IMR-90 (cell line): ENCODE results near the gene ATG7. TPM values are rescaled to one million over a fixed set of nuclear protein-coding genes. Genes with fewer than 3 reads are reported as not detected.

Experiments used
- ATAC-seq: fragments of 200-7000 bp; cut with Tn5 transposase; 2 replicates; pipeline ENCODE4 v1.9.1; 2020; ENCODE audit warnings: low read depth, mild to moderate bottlenecking, moderate library complexity
- BruUV-seq: library from RNA; stranded (reverse); fragments of 400-500 nt; replicated peaks from 2 replicates; lab custom pipeline; 2021; lab: Mats Ljungman, UMichigan
- CTCF ChIA-PET: fragments of 300-600 bp; formaldehyde crosslinking; extraction: SDS; loops from one replicate; lab custom pipeline; 2021; ENCODE audit warnings: antibody characterized with exemption; lab: Yijun Ruan, JAX
- POLR2A ChIA-PET: fragments of 300-600 bp; sonication (Branson Sonifier 250); formaldehyde crosslinking; loops from one replicate; lab custom pipeline; 2022; ENCODE audit warnings: antibody characterized with exemption; ENCODE audit not compliant: unreplicated experiment; lab: Charles Lee
- DNase-seq: peaks from one replicate; pipeline ENCODE4 v3.0.0; 2013
- H2AFZ ChIP-seq: replicated peaks from 2 replicates; pipeline ENCODE3; 2013; ENCODE audit warnings: low read length, mild to moderate bottlenecking; ENCODE audit not compliant: poor library complexity
- H2AK5ac ChIP-seq: 2 replicates; pipeline ENCODE4 v1.6.1; 2013; ENCODE audit warnings: low read depth, low read length, inconsistent platforms
- H2AK9ac ChIP-seq: replicated peaks from 2 replicates; pipeline ENCODE3; 2013; ENCODE audit warnings: mild to moderate bottlenecking, low read depth, low read length, moderate library complexity; ENCODE audit not compliant: poor library complexity
- H2BK120ac ChIP-seq: 2 replicates; pipeline ENCODE4 v1.6.1; 2013; ENCODE audit warnings: low read depth, low read length, inconsistent platforms
- H2BK15ac ChIP-seq: 3 replicates; pipeline ENCODE4 v1.6.1; 2013; ENCODE audit warnings: low read depth, low read length, inconsistent platforms
- H2BK20ac ChIP-seq: 2 replicates; pipeline ENCODE4 v1.6.1; 2013; ENCODE audit warnings: low read depth, mild to moderate bottlenecking, inconsistent platforms, low read length, moderate library complexity
- H2BK5ac ChIP-seq: 2 replicates; pipeline ENCODE4 v1.6.1; 2013; ENCODE audit warnings: mild to moderate bottlenecking, low read depth, low read length, inconsistent platforms; ENCODE audit not compliant: poor library complexity, severe bottlenecking
- H3K14ac ChIP-seq: replicated peaks from 2 replicates; pipeline ENCODE4 v1.6.1; 2013; ENCODE audit warnings: low read depth, low read length, inconsistent platforms
- H3K18ac ChIP-seq: 2 replicates; pipeline ENCODE4 v1.6.1; 2013; ENCODE audit warnings: low read depth, low read length, control low read depth
- H3K23ac ChIP-seq: 2 replicates; pipeline ENCODE4 v1.6.1; 2013; ENCODE audit warnings: low read depth, low read length, inconsistent platforms
- H3K27ac ChIP-seq: 2 replicates; pipeline ENCODE4 v1.5.1; 2013; ENCODE audit warnings: mild to moderate bottlenecking, control low read depth, low read length; ENCODE audit not compliant: insufficient read depth
- H3K27me3 ChIP-seq: 2 replicates; pipeline ENCODE4 v1.6.1; 2013; ENCODE audit warnings: low read length; ENCODE audit not compliant: control insufficient read depth, insufficient read depth
- H3K36me3 ChIP-seq: 2 replicates; pipeline ENCODE4 v1.6.1; 2013; ENCODE audit warnings: low read length, mixed read lengths; ENCODE audit not compliant: control insufficient read depth, insufficient read depth
- H3K4ac ChIP-seq: 2 replicates; pipeline ENCODE4 v1.6.1; 2013; ENCODE audit warnings: low read depth, low read length, inconsistent platforms
- H3K4me1 ChIP-seq: 2 replicates; pipeline ENCODE4 v1.6.1; 2013; ENCODE audit warnings: low read length, mixed read lengths; ENCODE audit not compliant: control insufficient read depth, insufficient read depth
- H3K4me2 ChIP-seq: 2 replicates; pipeline ENCODE4 v1.6.1; 2013; ENCODE audit warnings: low read depth, mild to moderate bottlenecking, control low read depth, low read length, moderate library complexity
- H3K4me3 ChIP-seq: 2 replicates; pipeline ENCODE4 v1.5.1; 2013; ENCODE audit warnings: low read depth, mild to moderate bottlenecking, control low read depth, low read length, moderate library complexity; ENCODE audit not compliant: insufficient read depth
- H3K56ac ChIP-seq: 2 replicates; pipeline ENCODE4 v1.6.1; 2013; ENCODE audit warnings: low read length, inconsistent platforms; ENCODE audit not compliant: insufficient read depth; ENCODE audit errors: extremely low read depth
- H3K79me1 ChIP-seq, 2 experiments: 2 replicates each; pipeline ENCODE4 v1.6.1; 2013; ENCODE audit warnings: low read length in 2 of 2, inconsistent platforms in 1 of 2, low read depth in 1 of 2
- H3K9ac ChIP-seq: 2 replicates; pipeline ENCODE4 v1.6.1; 2013; ENCODE audit warnings: low read depth, low read length, control low read depth
- H3K9me1 ChIP-seq: 2 replicates; pipeline ENCODE4 v1.6.1; 2013; ENCODE audit warnings: low read length, inconsistent platforms; ENCODE audit not compliant: insufficient read depth
- H3K9me3 ChIP-seq: 2 replicates; pipeline ENCODE4 v1.6.1; 2013; ENCODE audit warnings: low read length; ENCODE audit not compliant: control insufficient read depth, insufficient read depth
- H4K20me1 ChIP-seq: 2 replicates; pipeline ENCODE4 v1.6.1; 2013; ENCODE audit warnings: low read length, inconsistent platforms; ENCODE audit not compliant: insufficient read depth
- H4K5ac ChIP-seq: 2 replicates; pipeline ENCODE4 v1.6.1; 2013; ENCODE audit warnings: mild to moderate bottlenecking, low read depth, low read length, control low read depth
- H4K8ac ChIP-seq, 2 experiments: 2 replicates each; pipeline ENCODE4 v1.6.1; 2013; ENCODE audit warnings: low read depth in 2 of 2, low read length in 2 of 2, control low read depth in 1 of 2, inconsistent platforms in 1 of 2
- H4K91ac ChIP-seq: 2 replicates; pipeline ENCODE4 v1.6.1; 2013; ENCODE audit warnings: low read depth, low read length, inconsistent platforms; ENCODE audit not compliant: insufficient read depth
- BHLHE40 ChIP-seq: fragments of 150-350 bp; IDR thresholded peaks from 2 replicates; pipeline ENCODE4 v1.6.1; 2016; ENCODE audit warnings: mild to moderate bottlenecking, low read depth, low read length
- CEBPB ChIP-seq: IDR thresholded peaks from 2 replicates; pipeline ENCODE4 v1.6.1; 2012; ENCODE audit warnings: low read depth, low read length, improper control_type of control experiment
- ELK1 ChIP-seq: fragments of 150-350 bp; IDR thresholded peaks from 2 replicates; pipeline ENCODE4 v1.6.1; 2016; ENCODE audit warnings: low read depth, mild to moderate bottlenecking, low read length, moderate library complexity, borderline replicate concordance
- FOS ChIP-seq: fragments of 150-350 bp; IDR thresholded peaks from 2 replicates; pipeline ENCODE4 v1.6.1; 2016; ENCODE audit warnings: low read depth, low read length
- MAFK ChIP-seq: IDR thresholded peaks from 2 replicates; pipeline ENCODE4 v1.6.1; 2012; ENCODE audit warnings: low read depth, low read length, improper control_type of control experiment
- MAZ ChIP-seq: IDR thresholded peaks from 2 replicates; pipeline ENCODE4 v1.6.1; 2012; ENCODE audit warnings: low read depth, mild to moderate bottlenecking, low read length, improper control_type of control experiment, moderate library complexity, borderline replicate concordance
- NFE2L2 ChIP-seq: fragments of 150-350 bp; IDR thresholded peaks from 2 replicates; pipeline ENCODE4 v1.6.1; 2016; ENCODE audit warnings: low read depth, mild to moderate bottlenecking, low read length
- POLR2A ChIP-seq: IDR thresholded peaks from 2 replicates; pipeline ENCODE4 v1.6.1; 2012; ENCODE audit warnings: mild to moderate bottlenecking, low read depth, low read length
- RAD21 ChIP-seq: IDR thresholded peaks from 2 replicates; pipeline ENCODE4 v1.6.1; 2012; ENCODE audit warnings: low read length, improper control_type of control experiment
- RFX5 ChIP-seq: IDR thresholded peaks from 2 replicates; pipeline ENCODE4 v1.8.0; 2012; ENCODE audit warnings: low read depth, mild to moderate bottlenecking, low read length, moderate library complexity
- SMC3 ChIP-seq: fragments of 150-350 bp; IDR thresholded peaks from 2 replicates; pipeline ENCODE4 v1.6.1; 2016; ENCODE audit warnings: low read depth, mild to moderate bottlenecking, antibody characterized with exemption, low read length, moderate library complexity
- USF2 ChIP-seq: fragments of 150-350 bp; IDR thresholded peaks from 2 replicates; pipeline ENCODE4 v1.6.1; 2017; ENCODE audit warnings: mild to moderate bottlenecking, antibody characterized with exemption, low read length, low read depth
- WGBS, 2 experiments: methylation state at CpG; one replicate each; pipeline versions ENCODE4 v1.1.5 to v1.1.7; 2013; ENCODE audit warnings: missing lambda C conversion rate in 2 of 2; ENCODE audit not compliant: insufficient read length in 1 of 2; ENCODE audit errors: extremely low coverage in 2 of 2; 5-methylcytosine and 5-hydroxymethylcytosine counted together
- dilution Hi-C: fragments of 300-500 bp; cut with HindIII; formaldehyde crosslinking; loops from one replicate; pipeline ENCODE4 v1.14.3; 2018; ENCODE audit warnings: low sequenced_read_pairs; ENCODE audit not compliant: unreplicated experiment
- in situ Hi-C: fragments of 300-500 bp; cut with MboI; formaldehyde crosslinking; loops from 3 replicates; pipeline ENCODE4 v1.14.3; 2019; ENCODE audit warnings: low sequenced_read_pairs, inconsistent platforms, mixed read lengths
- intact Hi-C: fragments of 100-400 bp; cut with micrococcal nuclease; formaldehyde crosslinking; loops from 2 replicates; pipeline ENCODE4 v1.10.0; 2022
- polyA plus RNA-seq, 3 experiments: library from polyadenylated mRNA; depleted of rRNA; stranded (reverse); fragments of >200 nt; gene quantifications; 2 replicates each; pipeline ENCODE4 v1.2.3, GENCODE V29; 2012; ENCODE audit warnings: low replicate concordance in 1 of 3
- total RNA-seq: library from RNA; depleted of rRNA; stranded (reverse); fragments of >200 nt; gene quantifications from 2 replicates; pipeline ENCODE4 v1.2.3, GENCODE V29; 2012

ATG7 gene
- total and polyA plus RNA-seq, 2 of the 4 experiments (the other 2 are of a cell fraction), result 15.6 to 51.4 TPM

GRCh38 chr3:11224010-11224409 is 48.2 kb upstream of the ATG7 start:
- TF ChIP-seq USF2 (no peak), ELK1 (no peak), MAFK (no peak), MAZ (no peak), POLR2A (no peak), NFE2L2 (no peak), BHLHE40 (no peak), FOS (no peak), RAD21 (no peak), RFX5 (no peak), CEBPB (no peak), SMC3 (no peak)
- in situ Hi-C loops, result no loop called here
- intact Hi-C loops, result no loop called here

More at GRCh38 chr3:11224010-11224409, 48.2 kb upstream of the ATG7 start:
- CTCF ChIA-PET, result no interaction called here
- H3K56ac ChIP-seq, result no peak overlapping the region
- DNase-seq (no peak), ATAC-seq (no peak)
- POLR2A ChIA-PET, result no interaction called here
- H3K4me1 ChIP-seq, result peaks cover 6% of the 10 kb centered on the region
- H2BK20ac ChIP-seq, result no peak overlapping the region
- H2AK5ac ChIP-seq, result peak overlapping the region; percentile 50; the same call in 1 of the 2 replicates
- H2BK15ac ChIP-seq, result no peak overlapping the region
- H3K9me3 ChIP-seq, result no peaks in the 10 kb centered on the region
- H3K27me3 ChIP-seq, result no peaks in the 10 kb centered on the region
- no peak overlapping the region for H4K5ac ChIP-seq
- H4K8ac ChIP-seq, result no peak overlapping the region
- 0 out of 2 replicates have a peak overlapping the region, but pooled peaks have one; percentile 39 for H3K14ac ChIP-seq
- no peak overlapping the region for H3K4ac ChIP-seq
- no peak overlapping the region for H3K18ac ChIP-seq
- H3K23ac ChIP-seq, result no peak overlapping the region
- H3K9me1 ChIP-seq, result peaks cover 7% of the 10 kb centered on the region
- 83% methylated on average over 1 of the region's 3 CpGs; no CpG with 5 or more reads in 1 of the 2 experiments for WGBS, 2 experiments
- dilution Hi-C loops, result no loop called here
- no peak overlapping the region for H3K4me3 ChIP-seq
- H2AFZ ChIP-seq, result no peak overlapping the region
- no peak overlapping the region for H2BK5ac ChIP-seq
- BruUV-seq, result no TSS peak
- peaks cover 6% of the 10 kb centered on the region; the same call in 1 of the 2 replicates for H4K20me1 ChIP-seq
- H3K4me2 ChIP-seq, result no peak overlapping the region
- no peak overlapping the region for H3K27ac ChIP-seq
- peaks cover 12 to 64% of the 10 kb centered on the region in 2 experiments for H3K79me1 ChIP-seq
- H3K36me3 ChIP-seq, result peaks cover 6% of the 10 kb centered on the region
- no peak overlapping the region for H2BK120ac ChIP-seq
- no peak overlapping the region for H4K91ac ChIP-seq
- H2AK9ac ChIP-seq, result no peak overlapping the region
- H3K9ac ChIP-seq, result no peak overlapping the region
